ENCODE data around the gene ERBB2. TPM values are rescaled to one million over a fixed set of nuclear protein-coding genes. Genes with fewer than 3 reads are reported as not detected.
A peak's percentile ranks its signal among the peaks of the same experiment; 100 is the strongest.

ERBB2 gene
- total RNA-seq, 6 experiments from 2014 or later = 8.9 to 40.4 (median 26.2) TPM

DNA sequence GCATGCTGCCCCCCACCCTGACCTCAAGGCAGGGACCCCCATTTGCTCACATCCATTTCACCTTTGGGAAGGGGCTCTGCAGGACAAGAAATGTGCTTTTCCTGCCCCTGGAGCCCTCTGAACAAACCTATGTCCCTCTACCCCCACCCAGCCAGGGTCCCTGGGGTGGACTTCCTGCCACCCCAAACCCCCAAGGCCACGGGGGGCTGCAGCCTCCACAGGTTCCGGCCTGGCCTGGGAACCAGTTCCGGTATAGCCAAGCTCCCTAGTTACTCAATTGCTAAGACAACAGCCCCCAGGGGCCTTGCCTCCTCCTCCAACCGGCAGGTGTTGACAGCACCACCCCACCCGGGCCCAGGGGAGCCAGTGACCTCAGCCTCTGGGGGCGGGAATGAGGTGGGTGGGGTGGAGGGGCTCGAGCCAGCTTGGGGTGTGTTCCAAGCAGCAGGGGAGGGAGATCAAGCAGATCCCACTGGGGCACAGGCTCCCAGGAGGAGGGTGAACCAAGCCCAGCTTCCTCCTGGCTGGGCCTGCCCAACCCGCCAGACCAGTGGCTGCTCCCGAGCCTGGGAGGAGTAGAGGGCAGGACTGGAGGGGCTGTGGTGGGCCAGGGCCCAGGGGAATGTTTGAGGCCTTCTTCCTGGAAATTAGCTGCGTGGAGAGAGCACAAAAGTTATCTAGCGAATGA is 25.0 kb upstream of the ERBB2 start:
- TF ChIP-seq POLR2A (IDR thresholded peaks at IDR 0.05) = no peak
- TF ChIP-seq, protein P1, sequence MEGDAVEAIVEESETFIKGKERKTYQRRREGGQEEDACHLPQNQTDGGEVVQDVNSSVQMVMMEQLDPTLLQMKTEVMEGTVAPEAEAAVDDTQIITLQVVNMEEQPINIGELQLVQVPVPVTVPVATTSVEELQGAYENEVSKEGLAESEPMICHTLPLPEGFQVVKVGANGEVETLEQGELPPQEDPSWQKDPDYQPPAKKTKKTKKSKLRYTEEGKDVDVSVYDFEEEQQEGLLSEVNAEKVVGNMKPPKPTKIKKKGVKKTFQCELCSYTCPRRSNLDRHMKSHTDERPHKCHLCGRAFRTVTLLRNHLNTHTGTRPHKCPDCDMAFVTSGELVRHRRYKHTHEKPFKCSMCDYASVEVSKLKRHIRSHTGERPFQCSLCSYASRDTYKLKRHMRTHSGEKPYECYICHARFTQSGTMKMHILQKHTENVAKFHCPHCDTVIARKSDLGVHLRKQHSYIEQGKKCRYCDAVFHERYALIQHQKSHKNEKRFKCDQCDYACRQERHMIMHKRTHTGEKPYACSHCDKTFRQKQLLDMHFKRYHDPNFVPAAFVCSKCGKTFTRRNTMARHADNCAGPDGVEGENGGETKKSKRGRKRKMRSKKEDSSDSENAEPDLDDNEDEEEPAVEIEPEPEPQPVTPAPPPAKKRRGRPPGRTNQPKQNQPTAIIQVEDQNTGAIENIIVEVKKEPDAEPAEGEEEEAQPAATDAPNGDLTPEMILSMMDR (IDR thresholded peaks at IDR 0.05) = no peak
- DNase-seq = peak in 2 of 3 donors; percentile 20 to 45
- intact Hi-C loops (cut with DNase I) = loop anchor here (5.0 to 10.0 kb wide), 2 partner anchors 50 to 52 kb away; partner anchors contain the start of gene PPP1R1B (in 1 of the 2)
- Histone ChIP-seq H3K4me3 (no peak overlapping the region), H3K4me1 (no peaks in the 10 kb centered on the region), H3K27ac (no peak overlapping the region), H3K36me3 (no peaks in the 10 kb centered on the region), H3K27me3 (no peaks in the 10 kb centered on the region), H3K9me3 (no peaks in the 10 kb centered on the region)
- no peak for ATAC-seq
- WGBS (ENCODE audit: insufficient coverage, low coverage, low lambda C conversion rate, missing lambda C conversion rate) = 39% methylated on average over 3 of the region's 11 CpGs

DNA sequence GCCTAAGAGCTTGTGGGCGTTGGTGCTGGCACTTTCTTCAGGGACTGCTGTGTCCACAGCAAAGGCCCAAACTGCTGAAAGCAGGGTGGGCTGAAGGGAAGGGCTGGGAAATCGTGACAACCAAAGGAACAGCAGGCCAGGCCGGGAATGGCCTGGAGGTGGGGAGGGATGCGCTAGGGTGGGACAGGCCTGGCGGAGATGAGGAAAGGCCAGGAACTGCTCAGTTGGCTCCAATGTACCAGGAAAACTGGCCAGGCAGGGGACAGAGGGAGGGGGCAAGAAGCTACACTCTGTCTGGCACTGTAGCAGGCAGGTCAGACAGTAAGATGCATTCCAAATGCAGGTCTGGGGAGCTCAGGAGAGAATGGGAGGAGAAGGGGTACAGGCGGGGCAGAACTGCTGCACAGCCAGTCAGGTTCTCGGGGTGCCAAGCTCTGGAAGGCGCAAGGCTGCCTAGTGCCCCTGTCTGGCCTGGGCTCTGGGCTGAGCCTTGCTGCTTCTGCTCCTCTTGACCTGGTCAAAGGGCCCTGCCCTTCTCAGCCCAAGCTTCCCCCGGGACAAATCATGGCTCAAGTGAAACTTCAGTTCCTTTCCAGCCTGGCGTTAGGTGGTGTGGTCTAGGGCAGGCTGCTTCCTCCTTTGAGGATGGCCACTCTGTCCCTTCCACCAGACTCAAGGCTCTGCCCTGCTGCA is 24.3 kb upstream of the ERBB2 start:
- Histone ChIP-seq H3K27ac (no peak overlapping the region), H3K36me3 (no peaks in the 10 kb centered on the region), H3K27me3 (no peaks in the 10 kb centered on the region), H3K9me3 (no peaks in the 10 kb centered on the region), H3K4me1 (no peaks in the 10 kb centered on the region), H3K4me3 (no peak overlapping the region)
- DNase-seq = peak in 2 of 3 donors; percentile 9 to 35
- intact Hi-C loops (cut with DNase I) = loop anchor here in 1 of 2 donors (10.0 kb wide), 1 partner anchor 51 kb away; the partner anchor contains the start of gene PPP1R1B
- TF ChIP-seq POLR2A (IDR thresholded peaks at IDR 0.05) = no peak
- TF ChIP-seq, protein P1 (IDR thresholded peaks at IDR 0.05) = no peak
- ATAC-seq = peak in 1 of 4 donors; percentile 5
- 78% methylated on average over 7 of the region's 10 CpGs for WGBS (ENCODE audit: insufficient coverage, low coverage, low lambda C conversion rate, missing lambda C conversion rate)

GRCh38 chr17:39676198-39676819 is 23.6 kb upstream of the ERBB2 start:
- TF ChIP-seq, protein P1 (IDR thresholded peaks at IDR 0.05) = no peak
- no peak for TF ChIP-seq POLR2A (IDR thresholded peaks at IDR 0.05)
- H3K4me1 ChIP-seq = no peaks in the 10 kb centered on the region

GRCh38 chr17:39677072-39677471 is 22.8 kb upstream of the ERBB2 start:
- 75% methylated on average over 5 of the region's 8 CpGs for WGBS (ENCODE audit: insufficient coverage, low coverage, low lambda C conversion rate, missing lambda C conversion rate)
- TF ChIP-seq, protein P1 (IDR thresholded peaks at IDR 0.05) = no peak
- no peak for TF ChIP-seq POLR2A (IDR thresholded peaks at IDR 0.05)
- H3K27ac ChIP-seq = no peak overlapping the region
- DNase-seq = peak in 1 of 3 donors; percentile 24
- no peaks in the 10 kb centered on the region for H3K4me1 ChIP-seq
- no peaks in the 10 kb centered on the region for H3K27me3 ChIP-seq
- no peaks in the 10 kb centered on the region for H3K9me3 ChIP-seq
- intact Hi-C loops (cut with DNase I) = loop anchor here in 1 of 2 donors (10.0 kb wide), 1 partner anchor 52 kb away; the partner anchor contains the start of gene PPP1R1B
- no peak for ATAC-seq
- no peaks in the 10 kb centered on the region for H3K36me3 ChIP-seq
- H3K4me3 ChIP-seq = no peak overlapping the region

More at GRCh38 chr17:39676198-39676819, 23.6 kb upstream of the ERBB2 start:
- H3K27me3 ChIP-seq = no peaks in the 10 kb centered on the region
- H3K36me3 ChIP-seq = no peaks in the 10 kb centered on the region
- peak in 1 of 3 donors; percentile 59 for DNase-seq
- H3K9me3 ChIP-seq = no peaks in the 10 kb centered on the region
- H3K27ac ChIP-seq = no peak overlapping the region
- ATAC-seq = peak; percentile 7 to 32 (median 18)
- WGBS (ENCODE audit: insufficient coverage, low coverage, low lambda C conversion rate, missing lambda C conversion rate) = 78% methylated on average over 2 of the region's 7 CpGs
- intact Hi-C loops (cut with DNase I) = loop anchor here in 1 of 2 donors (10.0 kb wide), 1 partner anchor 52 kb away; the partner anchor contains the start of gene PPP1R1B
- H3K4me3 ChIP-seq = no peak overlapping the region

Data from right lobe of liver (tissue), 6 donors.